Measurements from ENCODE around the gene ALDH3A1. TPM values are rescaled to one million over a fixed set of nuclear protein-coding genes. Genes with fewer than 3 reads are reported as not detected.

The ALDH3A1 gene
- total and polyA plus RNA-seq, 2 of the 4 experiments (the other 2 are of a cell fraction), result not detected

GRCh38 chr17:19743101-19744100 lies 4.7 kb downstream of the ALDH3A1 start (continued):
- TF ChIP-seq RFX5 (IDR thresholded peaks at IDR 0.05; ENCODE audit: low read depth, low read length), result no peak
- no peak for TF ChIP-seq BHLHE40 (IDR thresholded peaks at IDR 0.05; ENCODE audit: low read depth, low read length)

DNA sequence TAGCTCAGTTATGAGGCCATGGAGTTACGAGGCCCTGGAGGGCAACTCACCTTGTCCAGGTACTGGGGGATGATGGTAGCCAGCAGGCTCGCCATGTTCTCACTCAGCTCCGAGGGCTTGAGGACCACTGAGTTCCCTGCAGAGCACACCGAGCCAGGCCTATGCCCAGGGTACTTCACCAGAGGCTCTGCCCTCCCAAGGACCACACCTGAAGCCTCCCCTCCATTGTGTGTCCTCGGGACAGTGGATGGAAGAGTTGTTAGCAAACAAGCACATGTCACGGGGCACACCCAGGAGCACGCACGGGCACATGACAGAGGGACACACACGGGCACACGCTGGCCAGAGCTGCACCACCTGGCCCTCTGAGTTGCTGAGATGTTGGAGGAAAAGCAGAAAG lies 5.6 kb downstream of the ALDH3A1 start:
- ATAC-seq (ENCODE audit: low read depth) (no peak), DNase-seq (no peak)
- H3K36me3 ChIP-seq (ENCODE audit: control insufficient read depth, insufficient read depth, low read length), result no peaks in the 10 kb centered on the region
- H4K5ac ChIP-seq (ENCODE audit: low read depth, low read length), result no peak overlapping the region
- H4K20me1 ChIP-seq (ENCODE audit: insufficient read depth, low read length), result no peaks in the 10 kb centered on the region
- no peak overlapping the region for H3K9ac ChIP-seq (ENCODE audit: low read depth, low read length)
- dilution Hi-C loops (cut with HindIII; ENCODE audit: low sequenced_read_pairs, unreplicated experiment) (no loop called here), intact Hi-C loops (cut with micrococcal nuclease) (no loop called here), in situ Hi-C loops (cut with MboI; ENCODE audit: low sequenced_read_pairs) (no loop called here)
- ChIA-PET CTCF (no interaction called here), POLR2A (ENCODE audit: unreplicated experiment) (no interaction called here)
- WGBS, 2 experiments (ENCODE audit: extremely low coverage in 2 of 2, insufficient read length in 1 of 2), result no CpG with 5 or more reads among the region's 10 CpGs
- H2AFZ ChIP-seq (replicated peaks; ENCODE audit: low read length, poor library complexity), result no peak overlapping the region
- no peak overlapping the region for H3K4ac ChIP-seq (ENCODE audit: low read depth, low read length)
- H2AK5ac ChIP-seq (ENCODE audit: low read depth, low read length), result no peak overlapping the region
- H4K91ac ChIP-seq (ENCODE audit: insufficient read depth, low read depth, low read length), result no peak overlapping the region
- H3K4me3 ChIP-seq (ENCODE audit: insufficient read depth, low read depth, low read length), result no peak overlapping the region
- H2AK9ac ChIP-seq (replicated peaks; ENCODE audit: low read depth, low read length, poor library complexity), result no peak overlapping the region
- H3K4me1 ChIP-seq (ENCODE audit: control insufficient read depth, insufficient read depth, low read length), result no peaks in the 10 kb centered on the region
- H3K18ac ChIP-seq (ENCODE audit: low read depth, low read length), result no peak overlapping the region
- no peak overlapping the region for H2BK5ac ChIP-seq (ENCODE audit: low read depth, low read length, poor library complexity, severe bottlenecking)
- H3K23ac ChIP-seq (ENCODE audit: low read depth, low read length), result no peak overlapping the region
- H3K9me3 ChIP-seq (ENCODE audit: control insufficient read depth, insufficient read depth, low read length), result no peaks in the 10 kb centered on the region
- no TSS peak for BruUV-seq (replicated peaks)
- no peak overlapping the region for H3K56ac ChIP-seq (ENCODE audit: extremely low read depth, insufficient read depth, low read length)
- H3K14ac ChIP-seq (replicated peaks; ENCODE audit: low read depth, low read length), result no peak overlapping the region
- peaks cover 23% of the 10 kb centered on the region for H3K27me3 ChIP-seq (ENCODE audit: control insufficient read depth, insufficient read depth, low read length)
- H3K9me1 ChIP-seq (ENCODE audit: insufficient read depth, low read length), result no peaks in the 10 kb centered on the region
- no peak overlapping the region for H2BK15ac ChIP-seq (ENCODE audit: low read depth, low read length)
- no peak overlapping the region for H2BK120ac ChIP-seq (ENCODE audit: low read depth, low read length)
- H3K27ac ChIP-seq (ENCODE audit: insufficient read depth, low read length), result no peak overlapping the region
- H4K8ac ChIP-seq (ENCODE audit: low read depth in 2 of 2, low read length in 2 of 2), result no peak overlapping the region
- H3K79me1 ChIP-seq (ENCODE audit: low read depth in 1 of 2, low read length in 2 of 2), result no peaks in the 10 kb centered on the region
- H3K4me2 ChIP-seq (ENCODE audit: low read depth, low read length), result no peak overlapping the region
- no peak overlapping the region for H2BK20ac ChIP-seq (ENCODE audit: low read depth, low read length)
- TF ChIP-seq CHD1 (IDR thresholded peaks at IDR 0.05; ENCODE audit: low read depth, low read length) (no peak), BHLHE40 (IDR thresholded peaks at IDR 0.05; ENCODE audit: low read depth, low read length) (no peak), NFE2L2 (IDR thresholded peaks at IDR 0.05; ENCODE audit: low read depth, low read length) (no peak), MXI1 (IDR thresholded peaks at IDR 0.05; ENCODE audit: borderline replicate concordance, low read depth, low read length) (no peak), CEBPB (IDR thresholded peaks at IDR 0.05; ENCODE audit: low read depth, low read length) (no peak), POLR2A (IDR thresholded peaks at IDR 0.05; ENCODE audit: low read depth, low read length) (no peak), MAZ (IDR thresholded peaks at IDR 0.05; ENCODE audit: borderline replicate concordance, low read depth, low read length) (no peak), RCOR1 (IDR thresholded peaks at IDR 0.05; ENCODE audit: insufficient replicate concordance, low read length) (no peak), MAFK (IDR thresholded peaks at IDR 0.05; ENCODE audit: low read depth, low read length) (no peak), ELK1 (IDR thresholded peaks at IDR 0.05; ENCODE audit: borderline replicate concordance, low read depth, low read length) (no peak), RFX5 (IDR thresholded peaks at IDR 0.05; ENCODE audit: low read depth, low read length) (no peak)
- TF ChIP-seq, protein P1, sequence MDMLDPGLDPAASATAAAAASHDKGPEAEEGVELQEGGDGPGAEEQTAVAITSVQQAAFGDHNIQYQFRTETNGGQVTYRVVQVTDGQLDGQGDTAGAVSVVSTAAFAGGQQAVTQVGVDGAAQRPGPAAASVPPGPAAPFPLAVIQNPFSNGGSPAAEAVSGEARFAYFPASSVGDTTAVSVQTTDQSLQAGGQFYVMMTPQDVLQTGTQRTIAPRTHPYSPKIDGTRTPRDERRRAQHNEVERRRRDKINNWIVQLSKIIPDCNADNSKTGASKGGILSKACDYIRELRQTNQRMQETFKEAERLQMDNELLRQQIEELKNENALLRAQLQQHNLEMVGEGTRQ (IDR thresholded peaks at IDR 0.05; ENCODE audit: low read depth, low read length), result no peak
